NCI-H1048 (cell line): Measurements from ENCODE around the gene KRTCAP2.
"Not testable (repeated sequence)": the region's sequence is repeated elsewhere in the genome, so short reads cannot be mapped to it uniquely, and the experiment has no call there.

Experiments
- DNase-seq: peaks from one replicate; lab custom pipeline; 2025; lab: John Stamatoyannopoulos, UW

The KRTCAP2 gene

GRCh38 chr1:155199792-155200191, 26.7 kb upstream of the KRTCAP2 start:
- DNase-seq = no peak

GRCh38 chr1:155198547-155198906, 25.4 kb upstream of the KRTCAP2 start:
- DNase-seq = no peak

- no peak for DNase-seq
Measured at GRCh38 chr1:155197901-155198546, 24.9 kb upstream of the KRTCAP2 start.

- no peak for DNase-seq
Measured at GRCh38 chr1:155196893-155197638, 24.0 kb upstream of the KRTCAP2 start.

- DNase-seq = no peak
Measured at GRCh38 chr1:155196103-155196892, 23.2 kb upstream of the KRTCAP2 start.

- no peak for DNase-seq
Measured at GRCh38 chr1:155195201-155196102, 22.3 kb upstream of the KRTCAP2 start.

- DNase-seq = not testable (repeated sequence)
Measured at GRCh38 chr1:155193991-155194240, 20.8 kb upstream of the KRTCAP2 start.

GRCh38 chr1:155193275-155193990, 20.3 kb upstream of the KRTCAP2 start:
- DNase-seq = peak; percentile 26

GRCh38 chr1:155192346-155193274, 19.5 kb upstream of the KRTCAP2 start:
- DNase-seq = no peak

GRCh38 chr1:155191904-155192303, 18.8 kb upstream of the KRTCAP2 start:
- DNase-seq = no peak

GRCh38 chr1:155189926-155190325, 16.8 kb upstream of the KRTCAP2 start:
- not testable (repeated sequence) for DNase-seq

GRCh38 chr1:155188268-155188667, 15.2 kb upstream of the KRTCAP2 start:
- DNase-seq = no peak

GRCh38 chr1:155187456-155187891, 14.4 kb upstream of the KRTCAP2 start:
- DNase-seq = no peak

- DNase-seq = no peak
Measured at GRCh38 chr1:155186794-155187455, 13.8 kb upstream of the KRTCAP2 start.

GRCh38 chr1:155186067-155186793, 13.1 kb upstream of the KRTCAP2 start:
- DNase-seq = no peak

- DNase-seq = no peak
Measured at GRCh38 chr1:155185783-155186066, 12.6 kb upstream of the KRTCAP2 start.

GRCh38 chr1:155184835-155185782, 12.0 kb upstream of the KRTCAP2 start:
- no peak for DNase-seq

GRCh38 chr1:155184351-155184811, 11.3 kb upstream of the KRTCAP2 start:
- DNase-seq = no peak
